ENCODE measurements around the gene PSMD6. TPM values are rescaled to one million over a fixed set of nuclear protein-coding genes. Genes with fewer than 3 reads are reported as not detected.

The PSMD6 gene
- polyA plus RNA-seq, 6 donors from 2014 or later, result 93.0 to 150 (median 123) TPM

- no peaks in the 10 kb centered on the region for H3K9me3 Mint-ChIP-seq
- H3K4me1 Mint-ChIP-seq, result peaks cover 0 to 5% (median 4%) of the 10 kb centered on the region in 3 donors
- H3K27ac Mint-ChIP-seq, result peak overlapping the region in 1 of 6 donors; percentile 39
- peaks cover 17 to 28% of the 10 kb centered on the region in 2 donors for H3K36me3 Mint-ChIP-seq
- H3K4me3 Mint-ChIP-seq, result no peak overlapping the region
- ATAC-seq (ENCODE audit: low read depth in 2 of 2), result peak; percentile 66 to 85
- DNase-seq, result peak; percentile 25
- H3K27me3 Mint-ChIP-seq, result no peaks in the 10 kb centered on the region
Measured at GRCh38 chr3:63993653-63994079, 29.6 kb downstream of the PSMD6 start.

GRCh38 chr3:63992516-63993209 lies 30.6 kb downstream of the PSMD6 start:
- Mint-ChIP-seq H3K27me3 (no peaks in the 10 kb centered on the region), H3K4me3 (no peak overlapping the region), H3K36me3 (peaks cover 17 to 27% of the 10 kb centered on the region in 2 donors), H3K9me3 (no peaks in the 10 kb centered on the region), H3K4me1 (peaks cover 0 to 5% (median 4%) of the 10 kb centered on the region in 3 donors), H3K27ac (peak overlapping the region in 2 of 6 donors; percentile 17 to 30)
- ATAC-seq (ENCODE audit: low read depth in 2 of 2) (no peak), DNase-seq (no peak)

- peaks cover 0 to 5% (median 4%) of the 10 kb centered on the region in 3 donors for H3K4me1 Mint-ChIP-seq
- H3K9me3 Mint-ChIP-seq, result no peaks in the 10 kb centered on the region
- H3K4me3 Mint-ChIP-seq, result no peak overlapping the region
- ATAC-seq (ENCODE audit: low read depth in 2 of 2) (no peak), DNase-seq (no peak)
- H3K27ac Mint-ChIP-seq, result peak overlapping the region in 1 of 6 donors; percentile 49
- H3K36me3 Mint-ChIP-seq, result peaks cover 14 to 20% of the 10 kb centered on the region in 2 donors
- H3K27me3 Mint-ChIP-seq, result no peaks in the 10 kb centered on the region
Measured at GRCh38 chr3:63991666-63992065, 31.6 kb downstream of the PSMD6 start.

- peaks cover 5 to 14% of the 10 kb centered on the region in 2 donors for H3K36me3 Mint-ChIP-seq
- peak overlapping the region in 1 of 8 donors; percentile 21 for H3K4me3 Mint-ChIP-seq
- H3K27ac Mint-ChIP-seq, result peak overlapping the region in 2 of 6 donors; percentile 40 to 86
- no peaks in the 10 kb centered on the region for H3K27me3 Mint-ChIP-seq
- ATAC-seq (ENCODE audit: low read depth in 2 of 2) (no peak), DNase-seq (no peak)
- no peaks in the 10 kb centered on the region for H3K9me3 Mint-ChIP-seq
- peaks cover 0 to 4% (median 0%) of the 10 kb centered on the region in 3 donors for H3K4me1 Mint-ChIP-seq
Measured at GRCh38 chr3:63990733-63991132, 32.6 kb downstream of the PSMD6 start.

GRCh38 chr3:63990204-63990603 lies 33.1 kb downstream of the PSMD6 start:
- Mint-ChIP-seq H3K9me3 (no peaks in the 10 kb centered on the region), H3K36me3 (peaks cover 0 to 14% of the 10 kb centered on the region in 2 donors), H3K4me1 (peaks cover 0 to 4% (median 4%) of the 10 kb centered on the region in 3 donors), H3K27ac (peak overlapping the region in 3 of 6 donors; percentile 40 to 64 (median 56)), H3K4me3 (no peak overlapping the region), H3K27me3 (no peaks in the 10 kb centered on the region)
- no peak for ATAC-seq (ENCODE audit: low read depth in 2 of 2)
- DNase-seq, result no peak

- Mint-ChIP-seq H3K9me3 (peaks cover 0 to 2% (median 0%) of the 10 kb centered on the region in 7 donors), H3K27ac (peak overlapping the region in 1 of 6 donors; percentile 5), H3K4me1 (peaks cover 0 to 4% (median 4%) of the 10 kb centered on the region in 3 donors), H3K4me3 (no peak overlapping the region), H3K27me3 (no peaks in the 10 kb centered on the region), H3K36me3 (peaks cover 6 to 19% of the 10 kb centered on the region in 2 donors)
- ATAC-seq (ENCODE audit: low read depth in 2 of 2) (no peak), DNase-seq (no peak)
Measured at GRCh38 chr3:63988943-63989342, 34.4 kb downstream of the PSMD6 start.

GRCh38 chr3:63986831-63987230 lies 36.5 kb downstream of the PSMD6 start:
- Mint-ChIP-seq H3K27me3 (no peaks in the 10 kb centered on the region), H3K36me3 (peaks cover 19 to 21% of the 10 kb centered on the region in 2 donors), H3K27ac (peak overlapping the region in 2 of 6 donors; percentile 34 to 81), H3K9me3 (peaks cover 0 to 2% (median 0%) of the 10 kb centered on the region in 7 donors), H3K4me1 (peaks cover 4 to 9% (median 5%) of the 10 kb centered on the region in 3 donors), H3K4me3 (no peak overlapping the region)
- ATAC-seq (ENCODE audit: low read depth in 2 of 2) (no peak), DNase-seq (no peak)

- Mint-ChIP-seq H3K27me3 (no peaks in the 10 kb centered on the region), H3K4me3 (no peak overlapping the region)
Measured at GRCh38 chr3:63986146-63986545, 37.1 kb downstream of the PSMD6 start.

GRCh38 chr3:63984391-63984790 lies 38.9 kb downstream of the PSMD6 start:
- Mint-ChIP-seq H3K9me3 (peaks cover 0 to 2% (median 0%) of the 10 kb centered on the region in 7 donors), H3K27ac (peak overlapping the region in 3 of 6 donors; percentile 4 to 74 (median 67)), H3K27me3 (no peaks in the 10 kb centered on the region), H3K4me1 (peaks cover 5 to 9% (median 8%) of the 10 kb centered on the region in 3 donors), H3K4me3 (no peak overlapping the region), H3K36me3 (peaks cover 19 to 26% of the 10 kb centered on the region in 2 donors)
- DNase-seq (no peak), ATAC-seq (ENCODE audit: low read depth in 2 of 2) (no peak)

More at GRCh38 chr3:63986146-63986545, 37.1 kb downstream of the PSMD6 start:
- Mint-ChIP-seq H3K9me3 (peaks cover 0 to 2% (median 0%) of the 10 kb centered on the region in 7 donors), H3K27ac (peak overlapping the region in 1 of 6 donors; percentile 75), H3K36me3 (peaks cover 19 to 21% of the 10 kb centered on the region in 2 donors), H3K4me1 (peaks cover 4 to 9% (median 5%) of the 10 kb centered on the region in 3 donors)
- DNase-seq, result no peak
- no peak for ATAC-seq (ENCODE audit: low read depth in 2 of 2)

- DNase-seq (no peak), ATAC-seq (ENCODE audit: low read depth in 2 of 2) (no peak)
- H3K9me3 Mint-ChIP-seq, result peaks cover 0 to 2% (median 0%) of the 10 kb centered on the region in 7 donors
- H3K27me3 Mint-ChIP-seq, result no peaks in the 10 kb centered on the region
- H3K4me1 Mint-ChIP-seq, result peaks cover 19 to 31% (median 23%) of the 10 kb centered on the region in 3 donors
- H3K4me3 Mint-ChIP-seq, result no peak overlapping the region
- H3K27ac Mint-ChIP-seq, result peak overlapping the region in 1 of 6 donors; percentile 72
- H3K36me3 Mint-ChIP-seq, result peaks cover 19 to 26% of the 10 kb centered on the region in 2 donors
Measured at GRCh38 chr3:63981980-63982379, 41.3 kb downstream of the PSMD6 start.

GRCh38 chr3:63980830-63981498 lies 42.3 kb downstream of the PSMD6 start:
- Mint-ChIP-seq H3K27ac (peak overlapping the region in 1 of 6 donors; percentile 73), H3K27me3 (no peaks in the 10 kb centered on the region), H3K36me3 (peaks cover 19 to 26% of the 10 kb centered on the region in 2 donors), H3K9me3 (peaks cover 0 to 2% (median 0%) of the 10 kb centered on the region in 7 donors), H3K4me3 (no peak overlapping the region), H3K4me1 (peaks cover 26 to 37% (median 30%) of the 10 kb centered on the region in 3 donors)
- ATAC-seq (ENCODE audit: low read depth in 2 of 2) (no peak), DNase-seq (no peak)

- peak overlapping the region in 1 of 8 donors; percentile 8 for H3K4me3 Mint-ChIP-seq
- H3K27me3 Mint-ChIP-seq, result no peaks in the 10 kb centered on the region
- ATAC-seq (ENCODE audit: low read depth in 2 of 2), result no peak
- peaks cover 26 to 37% (median 34%) of the 10 kb centered on the region in 3 donors for H3K4me1 Mint-ChIP-seq
- H3K27ac Mint-ChIP-seq, result peak overlapping the region in 3 of 6 donors; percentile 19 to 61 (median 49)
- no peak for DNase-seq
- H3K36me3 Mint-ChIP-seq, result peaks cover 10 to 26% of the 10 kb centered on the region in 2 donors
- H3K9me3 Mint-ChIP-seq, result peaks cover 0 to 2% (median 0%) of the 10 kb centered on the region in 7 donors
Measured at GRCh38 chr3:63980019-63980418, 43.3 kb downstream of the PSMD6 start.

- H3K36me3 Mint-ChIP-seq, result peaks cover 3 to 20% of the 10 kb centered on the region in 2 donors
- H3K27ac Mint-ChIP-seq, result peak overlapping the region in 4 of 6 donors; percentile 19 to 66 (median 63)
- peak overlapping the region in 1 of 8 donors; percentile 14 for H3K4me3 Mint-ChIP-seq
- no peaks in the 10 kb centered on the region for H3K27me3 Mint-ChIP-seq
- peaks cover 32 to 37% (median 34%) of the 10 kb centered on the region in 3 donors for H3K4me1 Mint-ChIP-seq
- no peaks in the 10 kb centered on the region for H3K9me3 Mint-ChIP-seq
- ATAC-seq (ENCODE audit: low read depth in 2 of 2) (peak; percentile 21 to 72), DNase-seq (no peak)
Measured at GRCh38 chr3:63979093-63979885, 44.0 kb downstream of the PSMD6 start.

Measured in naive B cell (primary cell).